ENCODE measurements around the gene KIF13A. TPM values are rescaled to one million over a fixed set of nuclear protein-coding genes. Genes with fewer than 3 reads are reported as not detected.

The KIF13A gene
- total and polyA plus RNA-seq, 9 of the 15 experiments (the other 6 are each of a cell fraction or from before 2014, with no cell fraction given) = 3.6 to 44.3 (median 29.7) TPM

GRCh38 chr6:17933716-17934115 lies 53.7 kb downstream of the KIF13A start:
- no peak overlapping the region for H3K9ac ChIP-seq (ENCODE audit: insufficient read depth in 1 of 2, low read depth in 2 of 2, low read length in 2 of 2)
- DNase-seq (ENCODE audit: extremely low read depth in 1 of 4, low spot score in 3 of 4) (no peak), ATAC-seq (no peak), FAIRE-seq (no peak)
- no TSS peak for BruUV-seq (replicated peaks)
- H3K36me3 ChIP-seq (ENCODE audit: control insufficient read depth, insufficient read depth, low read length) = no peaks in the 10 kb centered on the region
- no peak overlapping the region for H2AFZ ChIP-seq (ENCODE audit: low read depth, low read length)
- ChIA-PET CTCF (ENCODE audit: low intra/inter-chr PET ratio) (no interaction called here), POLR2A (interaction anchor here (1.1 kb wide), 2 partner anchors 8 to 11 kb away, joined by 4 read pairs; no protein-coding TSS in a partner anchor)
- peak overlapping the region; percentile 26; the same call in 1 of the 3 replicates for H3K27ac ChIP-seq (ENCODE audit: extremely low read depth, low read depth, low read length)
- H3K4me3 ChIP-seq = no peak overlapping the region
- peaks cover 29 to 61% of the 10 kb centered on the region in 2 experiments for H3K4me1 ChIP-seq (replicated peaks in 1 of 2; ENCODE audit: control insufficient read depth in 2 of 2, insufficient read depth in 2 of 2, low read length in 2 of 2)
- in situ Hi-C loops (cut with MboI) = no loop called here
- no peaks in the 10 kb centered on the region for H3K27me3 ChIP-seq (ENCODE audit: control insufficient read depth in 2 of 2, insufficient read depth in 2 of 2, low read length in 2 of 2)
- H3K9me1 ChIP-seq (ENCODE audit: control insufficient read depth, insufficient read depth, low read length) = no peaks in the 10 kb centered on the region
- WGBS (ENCODE audit: insufficient coverage, low coverage, missing lambda C conversion rate) = 40% methylated on average over 4 of the region's 4 CpGs
- intact Hi-C loops (cut with micrococcal nuclease) = loop anchor here (2.0 kb wide), 2 partner anchors 29 to 39 kb away; no protein-coding TSS in a partner anchor
- H3K9me3 ChIP-seq (replicated peaks; ENCODE audit: control insufficient read depth, insufficient read depth, low read depth, low read length) = no peaks in the 10 kb centered on the region
- H3K79me2 ChIP-seq (ENCODE audit: control insufficient read depth, insufficient read depth, low read length) = peaks cover 88% of the 10 kb centered on the region
- TF ChIP-seq RFX1 (IDR thresholded peaks at IDR 0.05) = peak; percentile 62
- no peak for TF ChIP-seq CREM (IDR thresholded peaks at IDR 0.05; ENCODE audit: low read depth)
- no peak for TF ChIP-seq TAF15 (IDR thresholded peaks at IDR 0.05; ENCODE audit: low read depth, low read length)
- no peak for TF ChIP-seq RB1 (IDR thresholded peaks at IDR 0.05; ENCODE audit: low read depth)
- no peak for TF ChIP-seq HMBOX1 (IDR thresholded peaks at IDR 0.05)
- TF ChIP-seq EP400 (IDR thresholded peaks at IDR 0.05) = 0 out of 2 replicates have a peak, but pooled peaks have one; percentile 2
- TF ChIP-seq ZNF507 (tag; conservative IDR thresholded peaks at IDR 0.05) = no peak
- TF ChIP-seq GABPB2 (CRISPR knock-in tag; conservative IDR thresholded peaks at IDR 0.05) = no peak
- H4K20me1 ChIP-seq (replicated peaks; ENCODE audit: control insufficient read depth, insufficient read depth, low read length) = no peaks in the 10 kb centered on the region
- no peak overlapping the region for H3K4me2 ChIP-seq (ENCODE audit: insufficient read depth, low read length)
